Motor neuron (in vitro differentiated cells): ENCODE results near the gene CENPW. TPM values are rescaled to one million over a fixed set of nuclear protein-coding genes. Genes with fewer than 3 reads are reported as not detected.
A peak's percentile ranks its signal among the peaks of the same experiment; 100 is the strongest.

Experiments used
- ATAC-seq, 8 experiments: fragments of 200-7000 bp; cut with Tn5 transposase; replicated peaks in 6 of 8; 2 replicates each; pipeline ENCODE4 v1.8.0; 2021; ENCODE audit warnings: mild to moderate bottlenecking in 8 of 8, moderate library complexity in 8 of 8
- H3K27ac ChIP-seq, 2 donors: fragments of 250-450 bp; sonication (Bioruptor Pico); 2 replicates each; pipeline ENCODE4 v1.9.0; 2021; ENCODE audit warnings: antibody characterized with exemption in 2 of 2, mild to moderate bottlenecking in 2 of 2, moderate library complexity in 1 of 2
- H3K4me1 ChIP-seq, 2 donors: fragments of 250-450 bp; sonication (Bioruptor Pico); replicated peaks in 1 of 2; 2 replicates each; pipeline ENCODE4 v1.6.1; 2021; ENCODE audit warnings: antibody characterized with exemption in 2 of 2, mild to moderate bottlenecking in 2 of 2, moderate library complexity in 1 of 2
- H3K4me3 ChIP-seq, 5 donors: fragments of 250-450 bp; sonication (Bioruptor Pico); 2 replicates each; pipeline ENCODE4 v1.9.0; 2021; ENCODE audit warnings: antibody characterized with exemption in 5 of 5, mild to moderate bottlenecking in 5 of 5, moderate library complexity in 4 of 5
- WGBS, 10 experiments: fragments of 450-650 bp; shearing (Covaris generic); methylation state at CpG; one replicate each; pipeline ENCODE4 v1.0.0; 2022; 5-methylcytosine and 5-hydroxymethylcytosine counted together
- in situ Hi-C, 9 experiments: fragments of 400-800 bp; cut with MboI; loops; one replicate each; pipeline ENCODE4 v1.15.0; 2021; ENCODE audit warnings: low sequenced_read_pairs in 9 of 9, low pct_unique_long_range_greater_than_20kb in 2 of 9; ENCODE audit not compliant: unreplicated experiment in 9 of 9
- total RNA-seq, 8 experiments: library from RNA; unstranded; fragments of 300-600 nt; gene quantifications; 2 replicates each; pipeline versions ENCODE4 v1.2.3 to v1.2.4, GENCODE V29; 2022

Gene CENPW
- total RNA-seq, 8 experiments from 2014 or later: 2.3 to 31.6 (median 4.4) TPM

GRCh38 chr6:126380072-126380583, 40.2 kb downstream of the CENPW start:
- ATAC-seq: peak in 1 of 8 experiments; percentile 12
- WGBS, 10 experiments: 0 to 63% (median 22%) methylated on average over 1 of the region's 1 CpG; no CpG with 5 or more reads in 3 of the 10 experiments
- in situ Hi-C loops: no loop called here

GRCh38 chr6:126381498-126381897, 41.6 kb downstream of the CENPW start:
- WGBS, 10 experiments: 75 to 100% (median 94%) methylated on average over 1 to 5 of the region's 5 CpGs; no CpG with 5 or more reads in 2 of the 10 experiments
- no peak overlapping the region for H3K27ac ChIP-seq
- in situ Hi-C loops: no loop called here
- no peak overlapping the region for H3K4me3 ChIP-seq
- no peak for ATAC-seq
- no peaks in the 10 kb centered on the region for H3K4me1 ChIP-seq

More at GRCh38 chr6:126380072-126380583, 40.2 kb downstream of the CENPW start:
- no peaks in the 10 kb centered on the region for H3K4me1 ChIP-seq
- no peak overlapping the region for H3K4me3 ChIP-seq
- H3K27ac ChIP-seq: no peak overlapping the region

- in situ Hi-C loops: no loop called here
- ATAC-seq: no peak
- H3K27ac ChIP-seq: no peak overlapping the region
- H3K4me1 ChIP-seq: no peaks in the 10 kb centered on the region
- H3K4me3 ChIP-seq: no peak overlapping the region
These were observed 43.3 kb downstream of the CENPW start for GRCh38 chr6:126383203-126383602.

- Histone ChIP-seq H3K4me1 (no peaks in the 10 kb centered on the region), H3K4me3 (no peak overlapping the region), H3K27ac (no peak overlapping the region)
- 88 to 100% (median 100%) methylated on average over 1 of the region's 1 CpG; no CpG with 5 or more reads in 2 of the 10 experiments for WGBS, 10 experiments
- no peak for ATAC-seq
- in situ Hi-C loops: no loop called here
These were observed 45.6 kb downstream of the CENPW start for GRCh38 chr6:126385536-126385935.

GRCh38 chr6:126388104-126388598, 48.2 kb downstream of the CENPW start:
- no peak for ATAC-seq
- Histone ChIP-seq H3K4me1 (no peaks in the 10 kb centered on the region), H3K4me3 (no peak overlapping the region), H3K27ac (no peak overlapping the region)
- WGBS, 10 experiments: 0 to 100% (median 82%) methylated on average over 1 to 3 of the region's 3 CpGs; no CpG with 5 or more reads in 1 of the 10 experiments
- in situ Hi-C loops: no loop called here

- no peak for ATAC-seq
- 0 to 45% (median 17%) methylated on average over 1 to 2 of the region's 2 CpGs; no CpG with 5 or more reads in 7 of the 10 experiments for WGBS, 10 experiments
- in situ Hi-C loops: no loop called here
- Histone ChIP-seq H3K4me1 (no peaks in the 10 kb centered on the region), H3K4me3 (no peak overlapping the region), H3K27ac (no peak overlapping the region)
These were observed 56.2 kb downstream of the CENPW start for GRCh38 chr6:126396131-126396530.
